Chondrocyte (in vitro differentiated cells): ENCODE measurements around the gene SNAI3. TPM values are rescaled to one million over a fixed set of nuclear protein-coding genes. Genes with fewer than 3 reads are reported as not detected.

Source experiments
- DNase-seq: peaks from one replicate; pipeline ENCODE4 v3.0.0; 2021; ENCODE audit warnings: mixed read lengths, low spot score
- H3K27ac Mint-ChIP-seq: one replicate; pipeline ENCODE4 v1.8.0; 2021; ENCODE audit warnings: mild to moderate bottlenecking, moderate library complexity, mixed read lengths; ENCODE audit not compliant: unreplicated experiment
- H3K27me3 Mint-ChIP-seq: 2 replicates; pipeline ENCODE4 v1.8.0; 2021; ENCODE audit warnings: low read depth, mixed read lengths
- H3K36me3 Mint-ChIP-seq: 2 replicates; pipeline ENCODE4 v1.8.0; 2021; ENCODE audit warnings: low read depth, mixed read lengths
- H3K4me1 Mint-ChIP-seq: 2 replicates; pipeline ENCODE4 v1.8.0; 2021; ENCODE audit warnings: low read depth, mild to moderate bottlenecking, mixed read lengths
- H3K4me3 Mint-ChIP-seq: one replicate; pipeline ENCODE4 v1.8.0; 2021; ENCODE audit warnings: mild to moderate bottlenecking, moderate library complexity, mixed read lengths; ENCODE audit not compliant: unreplicated experiment
- H3K9me3 Mint-ChIP-seq: 2 replicates; pipeline ENCODE4 v1.8.0; 2021; ENCODE audit warnings: low read depth, mixed read lengths
- total RNA-seq: library from RNA; stranded (reverse); gene quantifications from 3 replicates; pipeline ENCODE4 v1.2.1, GENCODE V29; 2021
- TF ChIP-seq, protein P1 (sequence below): fragments of 200-600 bp; sonication (generic); IDR thresholded peaks from 2 replicates; pipeline ENCODE4 v1.5.0; 2021; ENCODE audit warnings: antibody characterized with exemption, mild to moderate bottlenecking, moderate library complexity

The SNAI3 gene
- total RNA-seq, 1 donor from 2014 or later: not detected

GRCh38 chr16:88716201-88716600, 29.9 kb upstream of the SNAI3 start:
- no peak for DNase-seq
- Mint-ChIP-seq H3K36me3 (peaks cover 18% of the 10 kb centered on the region), H3K27ac (no peak overlapping the region), H3K4me3 (no peak overlapping the region), H3K27me3 (no peaks in the 10 kb centered on the region), H3K9me3 (no peaks in the 10 kb centered on the region), H3K4me1 (no peaks in the 10 kb centered on the region)
- TF ChIP-seq, protein P1, sequence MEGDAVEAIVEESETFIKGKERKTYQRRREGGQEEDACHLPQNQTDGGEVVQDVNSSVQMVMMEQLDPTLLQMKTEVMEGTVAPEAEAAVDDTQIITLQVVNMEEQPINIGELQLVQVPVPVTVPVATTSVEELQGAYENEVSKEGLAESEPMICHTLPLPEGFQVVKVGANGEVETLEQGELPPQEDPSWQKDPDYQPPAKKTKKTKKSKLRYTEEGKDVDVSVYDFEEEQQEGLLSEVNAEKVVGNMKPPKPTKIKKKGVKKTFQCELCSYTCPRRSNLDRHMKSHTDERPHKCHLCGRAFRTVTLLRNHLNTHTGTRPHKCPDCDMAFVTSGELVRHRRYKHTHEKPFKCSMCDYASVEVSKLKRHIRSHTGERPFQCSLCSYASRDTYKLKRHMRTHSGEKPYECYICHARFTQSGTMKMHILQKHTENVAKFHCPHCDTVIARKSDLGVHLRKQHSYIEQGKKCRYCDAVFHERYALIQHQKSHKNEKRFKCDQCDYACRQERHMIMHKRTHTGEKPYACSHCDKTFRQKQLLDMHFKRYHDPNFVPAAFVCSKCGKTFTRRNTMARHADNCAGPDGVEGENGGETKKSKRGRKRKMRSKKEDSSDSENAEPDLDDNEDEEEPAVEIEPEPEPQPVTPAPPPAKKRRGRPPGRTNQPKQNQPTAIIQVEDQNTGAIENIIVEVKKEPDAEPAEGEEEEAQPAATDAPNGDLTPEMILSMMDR: no peak

DNA sequence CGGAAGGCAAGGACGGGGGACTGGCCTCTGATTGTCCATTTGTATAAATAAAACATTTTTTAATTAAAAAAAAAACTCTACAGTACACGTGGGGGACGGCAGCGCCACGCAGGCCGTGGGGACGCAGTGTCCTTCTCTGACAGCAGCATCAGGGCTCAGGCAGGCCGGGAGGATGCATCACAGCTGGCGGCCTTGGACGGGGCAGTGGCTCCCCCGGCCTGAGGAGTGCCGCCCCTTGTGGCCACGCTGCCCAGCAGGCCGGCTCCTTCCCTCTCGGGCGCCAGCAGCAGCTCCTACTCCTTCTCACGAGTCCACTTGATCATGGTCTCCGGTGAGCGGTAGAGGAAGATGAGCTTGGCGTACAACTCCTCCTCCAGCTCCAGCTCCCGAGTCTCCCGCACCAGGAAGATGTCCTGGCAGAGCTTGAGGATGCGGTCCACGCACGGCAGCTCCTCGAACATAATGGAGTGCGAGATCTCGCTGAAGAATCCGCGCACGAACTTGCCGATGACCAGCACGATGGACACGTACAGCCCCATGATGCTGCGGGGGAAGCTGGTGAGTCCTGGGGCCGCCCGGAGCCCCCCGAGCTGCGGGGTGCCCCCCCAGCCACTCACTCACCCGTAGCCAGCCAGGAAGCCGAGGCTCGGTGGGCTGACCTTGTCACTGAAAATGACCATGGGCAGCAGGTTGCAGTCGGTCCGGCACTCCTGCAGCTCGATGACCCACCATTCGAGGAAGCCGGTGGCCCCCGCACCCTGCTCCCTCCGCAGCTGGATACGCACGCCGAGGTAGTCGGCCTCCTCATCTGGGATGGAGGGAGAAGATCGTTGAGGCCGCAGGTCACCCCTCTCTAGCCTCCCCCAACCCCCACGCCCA, 29.2 kb upstream of the SNAI3 start:
- Mint-ChIP-seq H3K4me3 (no peak overlapping the region), H3K27me3 (no peaks in the 10 kb centered on the region), H3K9me3 (no peaks in the 10 kb centered on the region), H3K4me1 (no peaks in the 10 kb centered on the region), H3K27ac (no peak overlapping the region), H3K36me3 (peaks cover 16% of the 10 kb centered on the region)
- DNase-seq: no peak
- TF ChIP-seq, protein P1: no peak

- Mint-ChIP-seq H3K27ac (no peak overlapping the region), H3K36me3 (peaks cover 12% of the 10 kb centered on the region), H3K4me3 (no peak overlapping the region), H3K27me3 (no peaks in the 10 kb centered on the region), H3K9me3 (no peaks in the 10 kb centered on the region), H3K4me1 (no peaks in the 10 kb centered on the region)
- TF ChIP-seq, protein P1: no peak
- DNase-seq: no peak
These were observed 28.4 kb upstream of the SNAI3 start for GRCh38 chr16:88714420-88715302.

- Mint-ChIP-seq H3K27me3 (no peaks in the 10 kb centered on the region), H3K27ac (no peak overlapping the region), H3K4me1 (no peaks in the 10 kb centered on the region), H3K9me3 (no peaks in the 10 kb centered on the region), H3K36me3 (peaks cover 10% of the 10 kb centered on the region), H3K4me3 (no peak overlapping the region)
- TF ChIP-seq, protein P1: no peak
- no peak for DNase-seq
These were observed 27.5 kb upstream of the SNAI3 start for GRCh38 chr16:88713568-88714419.
